ENCODE measurements around the gene RIF1.
A peak's percentile ranks its signal among the peaks of the same experiment; 100 is the strongest.

The RIF1 gene, protein sequence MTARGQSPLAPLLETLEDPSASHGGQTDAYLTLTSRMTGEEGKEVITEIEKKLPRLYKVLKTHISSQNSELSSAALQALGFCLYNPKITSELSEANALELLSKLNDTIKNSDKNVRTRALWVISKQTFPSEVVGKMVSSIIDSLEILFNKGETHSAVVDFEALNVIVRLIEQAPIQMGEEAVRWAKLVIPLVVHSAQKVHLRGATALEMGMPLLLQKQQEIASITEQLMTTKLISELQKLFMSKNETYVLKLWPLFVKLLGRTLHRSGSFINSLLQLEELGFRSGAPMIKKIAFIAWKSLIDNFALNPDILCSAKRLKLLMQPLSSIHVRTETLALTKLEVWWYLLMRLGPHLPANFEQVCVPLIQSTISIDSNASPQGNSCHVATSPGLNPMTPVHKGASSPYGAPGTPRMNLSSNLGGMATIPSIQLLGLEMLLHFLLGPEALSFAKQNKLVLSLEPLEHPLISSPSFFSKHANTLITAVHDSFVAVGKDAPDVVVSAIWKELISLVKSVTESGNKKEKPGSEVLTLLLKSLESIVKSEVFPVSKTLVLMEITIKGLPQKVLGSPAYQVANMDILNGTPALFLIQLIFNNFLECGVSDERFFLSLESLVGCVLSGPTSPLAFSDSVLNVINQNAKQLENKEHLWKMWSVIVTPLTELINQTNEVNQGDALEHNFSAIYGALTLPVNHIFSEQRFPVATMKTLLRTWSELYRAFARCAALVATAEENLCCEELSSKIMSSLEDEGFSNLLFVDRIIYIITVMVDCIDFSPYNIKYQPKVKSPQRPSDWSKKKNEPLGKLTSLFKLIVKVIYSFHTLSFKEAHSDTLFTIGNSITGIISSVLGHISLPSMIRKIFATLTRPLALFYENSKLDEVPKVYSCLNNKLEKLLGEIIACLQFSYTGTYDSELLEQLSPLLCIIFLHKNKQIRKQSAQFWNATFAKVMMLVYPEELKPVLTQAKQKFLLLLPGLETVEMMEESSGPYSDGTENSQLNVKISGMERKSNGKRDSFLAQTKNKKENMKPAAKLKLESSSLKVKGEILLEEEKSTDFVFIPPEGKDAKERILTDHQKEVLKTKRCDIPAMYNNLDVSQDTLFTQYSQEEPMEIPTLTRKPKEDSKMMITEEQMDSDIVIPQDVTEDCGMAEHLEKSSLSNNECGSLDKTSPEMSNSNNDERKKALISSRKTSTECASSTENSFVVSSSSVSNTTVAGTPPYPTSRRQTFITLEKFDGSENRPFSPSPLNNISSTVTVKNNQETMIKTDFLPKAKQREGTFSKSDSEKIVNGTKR (N-terminal part only)

DNA sequence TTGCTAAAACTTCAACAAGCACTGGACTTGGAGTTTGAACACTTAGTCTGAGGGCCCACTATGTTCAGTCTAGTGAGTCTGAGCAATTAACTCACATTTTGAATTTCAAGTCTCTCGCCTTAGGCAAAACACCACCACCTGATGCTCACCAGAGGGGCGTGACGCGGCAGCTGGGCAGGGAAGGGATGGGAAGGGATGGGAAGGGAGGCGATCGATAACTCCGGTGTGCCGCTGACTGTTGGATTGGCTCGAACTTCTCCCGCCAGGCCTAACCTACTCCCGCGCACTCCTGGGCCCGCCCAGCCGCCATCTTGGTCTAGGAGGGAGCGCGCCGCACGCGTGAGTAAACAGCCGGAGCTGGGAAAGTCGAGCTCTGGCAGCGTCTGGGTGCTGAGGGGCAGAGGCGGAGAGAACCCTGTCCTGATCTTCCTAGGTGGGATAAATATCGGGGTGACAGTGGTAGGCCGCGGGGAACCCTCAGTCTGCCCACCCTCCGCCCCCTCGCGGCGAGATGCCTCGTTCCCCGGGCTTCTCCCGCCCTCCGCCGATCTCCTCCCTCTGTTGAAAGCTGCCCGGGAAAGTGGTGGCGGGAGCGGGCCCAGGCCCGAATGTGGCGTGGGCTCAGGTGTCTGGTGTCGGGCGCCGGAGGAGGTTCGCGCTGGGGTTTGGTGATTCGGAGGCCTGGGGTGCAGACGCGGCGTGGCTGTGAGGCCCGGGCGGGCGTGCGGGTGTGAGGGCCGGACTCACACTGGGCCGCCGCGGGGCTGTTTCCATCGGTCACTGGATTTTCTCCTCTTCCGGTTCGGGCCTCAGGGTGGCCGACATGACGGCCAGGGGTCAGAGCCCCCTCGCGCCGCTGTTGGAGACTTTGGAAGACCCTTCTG, at the start of gene RIF1:
Gene RIF1 (plus strand): TSS at position 302 of the 884 bp plus-strand sequence. CDS start 522 bp downstream, at position 824.
- DNase-seq, result peak; percentile 90 to 94

- DNase-seq, result no peak
Measured at GRCh38 chr2:151361674-151362370, 47.9 kb upstream of the RIF1 start.

DNA sequence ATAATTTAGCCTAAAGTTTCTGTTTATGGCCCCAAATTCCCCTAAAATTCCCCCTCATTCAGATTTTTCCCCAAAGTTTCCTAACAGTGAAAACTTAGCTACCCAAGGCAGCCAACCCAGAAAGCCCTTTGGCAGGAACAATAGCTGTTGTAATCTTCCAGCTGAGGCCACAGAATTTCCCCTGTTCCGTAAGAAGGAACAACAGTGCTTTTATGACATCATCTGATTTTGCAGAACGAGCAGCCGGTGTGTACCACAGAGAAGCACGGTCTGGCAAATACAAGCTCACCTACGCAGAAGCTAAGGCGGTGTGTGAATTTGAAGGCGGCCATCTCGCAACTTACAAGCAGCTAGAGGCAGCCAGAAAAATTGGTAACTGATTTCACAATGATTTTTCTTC, 46.0 kb upstream of the RIF1 start:
- no peak for DNase-seq

DNA sequence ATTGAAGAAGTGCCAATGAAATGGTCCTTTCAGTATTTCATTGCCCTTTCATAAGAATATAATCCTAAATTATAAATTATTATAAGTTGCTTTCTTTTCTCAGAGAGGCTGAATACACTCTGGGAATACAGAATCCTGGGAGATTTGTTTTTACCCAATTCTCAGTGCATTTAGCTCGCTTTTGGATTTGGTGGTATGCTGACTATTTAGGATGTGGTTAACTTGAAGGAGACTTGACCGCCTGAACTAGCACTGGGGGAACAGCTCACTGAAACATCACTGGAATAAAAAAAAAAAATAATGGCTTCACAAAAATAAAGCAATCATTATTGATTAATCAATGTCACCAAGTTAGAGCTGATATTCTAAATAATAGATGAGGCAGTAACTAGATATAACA, 42.1 kb upstream of the RIF1 start:
- DNase-seq, result no peak

DNA sequence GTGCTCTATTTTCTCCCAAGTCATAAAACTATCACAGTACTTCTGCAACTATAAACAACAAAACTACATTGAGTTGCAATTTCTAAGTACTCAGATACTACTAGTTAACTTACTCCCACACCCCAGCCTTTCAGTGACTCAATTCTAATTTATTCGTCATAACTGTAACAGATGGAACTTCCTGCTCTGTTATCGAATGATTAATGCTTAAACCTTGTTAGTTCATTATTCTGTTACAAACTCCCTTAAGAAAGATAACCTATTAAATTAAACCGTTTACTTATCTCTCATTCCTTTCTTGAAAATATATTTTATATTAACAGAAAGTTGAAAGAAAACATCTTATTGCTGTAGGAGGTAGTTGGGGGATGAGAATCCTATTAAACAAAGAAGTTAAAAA, 35.3 kb upstream of the RIF1 start:
- no peak for DNase-seq

DNA sequence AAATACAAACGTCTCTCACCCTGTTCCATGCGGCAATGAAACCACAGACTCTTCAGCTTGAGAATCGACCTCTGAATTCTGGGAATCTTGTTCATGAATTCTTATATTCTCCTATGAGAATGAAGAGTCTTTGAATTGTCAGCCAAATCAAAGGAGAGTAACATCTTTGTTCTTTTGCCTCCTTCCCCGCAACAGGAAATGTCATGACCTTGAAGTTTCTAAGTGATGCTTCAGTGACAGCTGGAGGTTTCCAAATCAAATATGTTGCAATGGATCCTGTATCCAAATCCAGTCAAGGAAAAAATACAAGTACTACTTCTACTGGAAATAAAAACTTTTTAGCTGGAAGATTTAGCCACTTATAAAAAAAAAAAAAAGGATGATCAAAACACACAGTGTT, 30.5 kb upstream of the RIF1 start:
- no peak for DNase-seq

- no peak for DNase-seq
Measured at GRCh38 chr2:151380580-151381235, 29.0 kb upstream of the RIF1 start.

GRCh38 chr2:151381266-151381665, 28.4 kb upstream of the RIF1 start:
- no peak for DNase-seq

DNA sequence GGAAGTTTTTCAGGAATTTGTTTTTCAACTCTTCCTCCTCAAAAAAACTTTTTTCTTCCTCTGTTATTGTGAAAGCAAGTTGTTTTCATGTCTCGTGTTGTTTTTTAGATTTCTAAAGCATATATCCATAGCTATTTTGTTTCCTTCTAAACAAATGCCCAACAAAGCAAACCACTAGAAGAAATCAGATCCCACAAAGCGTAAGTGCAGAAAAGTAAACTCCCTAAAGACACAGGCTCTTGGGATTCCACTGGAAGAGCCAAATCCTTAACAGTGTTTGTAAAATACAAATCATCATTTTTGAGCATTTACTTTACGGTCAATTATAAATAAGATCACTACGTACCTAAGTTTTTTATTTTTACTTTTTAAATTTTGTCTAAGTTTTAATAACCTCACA, 21.7 kb upstream of the RIF1 start:
- DNase-seq, result no peak

DNA sequence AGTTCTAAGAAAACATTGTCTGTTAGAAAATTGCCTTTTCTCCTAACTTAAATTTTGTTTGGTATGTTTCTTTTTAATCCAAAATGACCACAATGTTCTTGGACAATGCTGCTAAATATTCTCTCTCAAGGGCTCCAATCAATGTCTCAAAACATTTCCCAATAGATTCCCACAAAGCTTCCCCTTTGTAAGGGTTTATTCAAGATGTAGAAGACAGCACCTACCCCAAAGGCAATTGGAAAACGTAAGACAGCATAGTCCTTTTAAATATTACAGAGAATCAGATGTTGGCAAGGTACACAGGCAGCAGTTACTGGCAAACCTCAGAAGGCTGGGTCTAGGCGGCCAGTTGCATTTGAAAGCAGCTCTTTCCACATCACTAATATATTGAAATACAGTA, 18.3 kb upstream of the RIF1 start:
- no peak for DNase-seq

GRCh38 chr2:151394509-151394908, 15.2 kb upstream of the RIF1 start:
- DNase-seq, result no peak

DNA sequence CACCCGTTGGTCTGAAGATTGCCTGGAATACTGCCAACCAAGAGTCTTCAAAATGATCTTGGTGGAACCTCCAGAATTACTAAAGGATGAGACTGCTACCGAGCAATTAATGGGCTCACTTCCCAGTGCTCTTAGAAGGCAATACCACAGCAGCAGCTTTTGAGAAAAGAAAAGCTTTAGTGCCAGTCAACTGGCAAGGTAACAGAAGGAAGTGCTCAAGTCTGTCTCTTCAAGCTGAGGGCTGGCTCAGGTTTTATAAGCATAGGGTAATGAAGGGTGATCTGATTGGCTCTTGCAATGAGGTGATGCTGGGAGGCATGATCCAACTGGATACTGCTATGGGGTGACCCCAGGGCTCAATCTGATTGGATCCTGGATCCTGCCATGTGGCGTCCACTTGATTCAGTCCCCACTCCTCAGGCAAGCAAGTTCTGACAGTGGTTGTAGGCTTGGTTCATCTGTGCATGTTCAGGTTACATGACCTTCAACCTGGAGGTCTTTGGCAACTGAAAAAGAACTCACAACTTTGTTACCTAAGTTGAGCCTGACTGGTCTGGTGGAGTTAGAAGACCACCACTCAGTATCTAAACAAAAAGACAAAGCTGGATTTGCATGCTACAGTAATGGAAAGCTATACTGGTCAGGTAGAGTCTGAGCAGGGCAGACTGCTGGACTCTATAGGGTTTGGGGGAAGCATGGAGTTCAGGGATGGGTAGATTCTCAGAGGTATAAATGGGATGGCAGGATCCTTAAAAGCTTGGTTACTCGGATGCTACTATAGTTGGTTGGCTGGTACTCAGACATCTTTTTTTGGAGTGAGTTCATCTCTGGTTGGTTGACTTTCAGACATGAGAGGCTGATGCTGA, 14.0 kb upstream of the RIF1 start:
- DNase-seq, result no peak

- no peak for DNase-seq
Measured at GRCh38 chr2:151399981-151400380, 9.7 kb upstream of the RIF1 start.

- no peak for DNase-seq
Measured at GRCh38 chr2:151401149-151401548, 8.6 kb upstream of the RIF1 start.

GRCh38 chr2:151403914-151404313, 5.8 kb upstream of the RIF1 start:
- no peak for DNase-seq

GRCh38 chr2:151405376-151405775, 4.3 kb upstream of the RIF1 start:
- no peak for DNase-seq

DNA sequence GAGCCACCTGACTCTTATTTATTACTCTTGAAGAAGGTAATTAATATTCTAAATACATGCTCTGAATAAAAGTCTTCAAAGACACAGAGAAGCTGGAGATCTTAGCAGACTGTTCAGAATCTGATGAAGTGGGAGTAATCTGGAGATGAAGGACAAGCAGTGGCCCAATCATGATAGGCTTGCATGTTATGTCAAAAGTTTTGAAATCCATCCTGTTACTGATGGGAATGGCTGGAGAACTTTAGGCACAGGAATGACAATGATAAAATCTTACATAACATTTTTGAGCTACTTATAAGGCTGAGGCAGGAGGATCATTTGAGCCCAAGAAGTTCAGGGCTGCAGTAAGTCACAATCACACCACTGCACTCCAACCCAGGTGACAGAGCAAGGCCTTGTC, 2.4 kb upstream of the RIF1 start:
- no peak for DNase-seq

GRCh38 chr2:151408788-151409600, 708 bp upstream of the RIF1 start:
- no peak for DNase-seq

DNA sequence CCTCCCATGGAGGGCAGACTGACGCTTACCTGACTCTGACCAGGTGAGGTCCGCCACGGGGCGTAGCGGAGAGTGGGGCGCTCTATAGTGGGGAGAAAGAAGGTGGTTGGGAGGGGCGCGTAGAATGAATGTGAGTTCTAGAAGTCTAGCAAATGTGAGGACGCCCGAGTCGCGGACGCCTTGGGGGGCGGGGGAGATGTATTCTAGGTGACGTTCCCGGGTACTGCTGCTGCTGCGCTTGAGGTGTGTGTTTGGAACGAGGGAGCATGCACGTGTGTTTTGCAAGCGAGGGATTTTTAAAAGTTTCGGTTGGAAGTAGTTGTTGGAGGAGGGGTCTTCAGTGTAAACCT, 758 bp downstream of the RIF1 start:
- peak; percentile 39 to 57 for DNase-seq
